ENCODE results near the gene EED. TPM values are rescaled to one million over a fixed set of nuclear protein-coding genes. Genes with fewer than 3 reads are reported as not detected.
"Not testable (repeated sequence)": the region's sequence is repeated elsewhere in the genome, so short reads cannot be mapped to it uniquely, and the experiment has no call there.

The EED gene
- polyA plus RNA-seq, 4 donors, result 32.9 to 51.7 (median 39.7) TPM

GRCh38 chr11:86218125-86219084, 26.1 kb upstream of the EED start:
- peak in 2 of 4 donors; percentile 51 to 80 for DNase-seq (ENCODE audit: low read depth in 4 of 4, low spot score in 2 of 4)

GRCh38 chr11:86219311-86220193, 25.0 kb upstream of the EED start:
- no peak for DNase-seq (ENCODE audit: low read depth in 4 of 4, low spot score in 2 of 4)

GRCh38 chr11:86220653-86221052, 23.9 kb upstream of the EED start:
- no peak for DNase-seq (ENCODE audit: low read depth in 4 of 4, low spot score in 2 of 4)

GRCh38 chr11:86222081-86222480, 22.5 kb upstream of the EED start:
- no peak for DNase-seq (ENCODE audit: low read depth in 4 of 4, low spot score in 2 of 4)

GRCh38 chr11:86224575-86224974, 20.0 kb upstream of the EED start:
- DNase-seq (ENCODE audit: low read depth in 4 of 4, low spot score in 2 of 4), result not testable (repeated sequence)

GRCh38 chr11:86225344-86225743, 19.2 kb upstream of the EED start:
- DNase-seq (ENCODE audit: low read depth in 4 of 4, low spot score in 2 of 4), result not testable (repeated sequence)

GRCh38 chr11:86228269-86229038, 16.1 kb upstream of the EED start:
- no peak for DNase-seq (ENCODE audit: low read depth in 4 of 4, low spot score in 2 of 4)

GRCh38 chr11:86229039-86229330, 15.6 kb upstream of the EED start:
- DNase-seq (ENCODE audit: low read depth in 4 of 4, low spot score in 2 of 4), result not testable (repeated sequence)

GRCh38 chr11:86230179-86230804, 14.3 kb upstream of the EED start:
- DNase-seq (ENCODE audit: low read depth in 4 of 4, low spot score in 2 of 4), result no peak

GRCh38 chr11:86230921-86231434, 13.6 kb upstream of the EED start:
- no peak for DNase-seq (ENCODE audit: low read depth in 4 of 4, low spot score in 2 of 4)

- no peak for DNase-seq (ENCODE audit: low read depth in 4 of 4, low spot score in 2 of 4)
These were observed 12.0 kb upstream of the EED start for GRCh38 chr11:86232556-86232955.

- DNase-seq (ENCODE audit: low read depth in 4 of 4, low spot score in 2 of 4), result no peak
These were observed 9.6 kb upstream of the EED start for GRCh38 chr11:86234831-86235461.

- DNase-seq (ENCODE audit: low read depth in 4 of 4, low spot score in 2 of 4), result no peak
These were observed 7.2 kb upstream of the EED start for GRCh38 chr11:86237267-86237804.

- DNase-seq (ENCODE audit: low read depth in 4 of 4, low spot score in 2 of 4), result no peak
These were observed 4.4 kb upstream of the EED start for GRCh38 chr11:86240164-86240563.

GRCh38 chr11:86241956-86242535, 2.5 kb upstream of the EED start:
- DNase-seq (ENCODE audit: low read depth in 4 of 4, low spot score in 2 of 4), result no peak

- DNase-seq (ENCODE audit: low read depth in 4 of 4, low spot score in 2 of 4), result no peak
These were observed 1.2 kb upstream of the EED start for GRCh38 chr11:86243396-86243795.

GRCh38 chr11:86244063-86244521, 461 bp upstream of the EED start:
- no peak for DNase-seq (ENCODE audit: low read depth in 4 of 4, low spot score in 2 of 4)

- peak in 2 of 4 donors; percentile 16 to 62 for DNase-seq (ENCODE audit: low read depth in 4 of 4, low spot score in 2 of 4)
These were observed 1.1 kb downstream of the EED start for GRCh38 chr11:86245369-86246292.

Measured in left renal cortex interstitium (tissue), 4 donors.